ENCODE measurements around the gene SFXN3.

- TF ChIP-seq, protein P1, sequence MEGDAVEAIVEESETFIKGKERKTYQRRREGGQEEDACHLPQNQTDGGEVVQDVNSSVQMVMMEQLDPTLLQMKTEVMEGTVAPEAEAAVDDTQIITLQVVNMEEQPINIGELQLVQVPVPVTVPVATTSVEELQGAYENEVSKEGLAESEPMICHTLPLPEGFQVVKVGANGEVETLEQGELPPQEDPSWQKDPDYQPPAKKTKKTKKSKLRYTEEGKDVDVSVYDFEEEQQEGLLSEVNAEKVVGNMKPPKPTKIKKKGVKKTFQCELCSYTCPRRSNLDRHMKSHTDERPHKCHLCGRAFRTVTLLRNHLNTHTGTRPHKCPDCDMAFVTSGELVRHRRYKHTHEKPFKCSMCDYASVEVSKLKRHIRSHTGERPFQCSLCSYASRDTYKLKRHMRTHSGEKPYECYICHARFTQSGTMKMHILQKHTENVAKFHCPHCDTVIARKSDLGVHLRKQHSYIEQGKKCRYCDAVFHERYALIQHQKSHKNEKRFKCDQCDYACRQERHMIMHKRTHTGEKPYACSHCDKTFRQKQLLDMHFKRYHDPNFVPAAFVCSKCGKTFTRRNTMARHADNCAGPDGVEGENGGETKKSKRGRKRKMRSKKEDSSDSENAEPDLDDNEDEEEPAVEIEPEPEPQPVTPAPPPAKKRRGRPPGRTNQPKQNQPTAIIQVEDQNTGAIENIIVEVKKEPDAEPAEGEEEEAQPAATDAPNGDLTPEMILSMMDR (IDR thresholded peaks at IDR 0.05) = no peak
- TF ChIP-seq EZH2phosphoT487 (IDR thresholded peaks at IDR 0.05) = no peak
These were observed 28.6 kb upstream of the SFXN3 start for GRCh38 chr10:101002456-101002855.
